Measurements from ENCODE around the gene TTC12. TPM values are rescaled to one million over a fixed set of nuclear protein-coding genes. Genes with fewer than 3 reads are reported as not detected.

TTC12 gene
- polyA plus RNA-seq, 4 donors: 32.5 to 45.5 (median 41.1) TPM

DNA sequence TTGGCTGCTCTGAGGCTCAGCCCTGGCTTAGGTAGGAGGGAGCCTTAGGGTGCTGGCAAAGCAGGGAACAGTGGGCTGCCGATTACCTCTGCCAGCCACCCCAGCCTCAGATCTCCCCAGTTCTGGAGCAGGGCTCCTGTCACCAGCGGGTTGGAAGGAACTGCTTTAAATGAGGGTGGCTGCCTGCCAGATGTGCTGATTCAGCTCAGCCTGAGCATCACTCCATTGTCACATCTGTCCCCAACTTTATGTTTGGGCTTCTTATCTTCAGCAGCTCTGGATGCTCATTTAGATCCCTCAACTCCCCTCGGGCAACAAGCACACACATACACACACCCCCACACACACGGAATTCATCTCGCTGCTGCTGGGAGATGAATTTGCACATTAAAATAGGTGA lies 56.3 kb downstream of the TTC12 start:
- no peak for DNase-seq (ENCODE audit: low read depth in 4 of 4, low spot score in 2 of 4)

DNA sequence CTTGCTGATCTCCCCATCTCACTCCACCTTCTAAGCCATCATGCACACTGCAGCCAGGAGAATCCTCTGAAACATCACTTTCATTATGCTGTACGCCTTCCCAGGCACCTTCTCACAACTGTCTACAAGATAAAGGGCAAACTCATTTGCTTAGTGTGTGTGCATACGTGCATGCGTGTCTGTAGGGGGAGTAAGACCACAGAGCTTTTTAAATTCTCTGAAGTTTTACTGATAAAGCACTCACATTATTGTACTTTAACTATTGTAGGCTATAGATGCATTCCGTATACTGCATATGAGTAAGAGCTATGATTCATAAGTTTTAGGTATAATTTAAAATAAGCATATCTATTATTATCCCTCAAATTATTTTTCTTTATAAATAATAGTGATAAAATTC lies 57.9 kb downstream of the TTC12 start:
- DNase-seq (ENCODE audit: low read depth in 4 of 4, low spot score in 2 of 4): no peak

- DNase-seq (ENCODE audit: low read depth in 4 of 4, low spot score in 2 of 4): no peak
Observed at GRCh38 chr11:113373306-113373705, 58.9 kb downstream of the TTC12 start.

GRCh38 chr11:113373981-113374560 lies 59.7 kb downstream of the TTC12 start:
- no peak for DNase-seq (ENCODE audit: low read depth in 4 of 4, low spot score in 2 of 4)

DNA sequence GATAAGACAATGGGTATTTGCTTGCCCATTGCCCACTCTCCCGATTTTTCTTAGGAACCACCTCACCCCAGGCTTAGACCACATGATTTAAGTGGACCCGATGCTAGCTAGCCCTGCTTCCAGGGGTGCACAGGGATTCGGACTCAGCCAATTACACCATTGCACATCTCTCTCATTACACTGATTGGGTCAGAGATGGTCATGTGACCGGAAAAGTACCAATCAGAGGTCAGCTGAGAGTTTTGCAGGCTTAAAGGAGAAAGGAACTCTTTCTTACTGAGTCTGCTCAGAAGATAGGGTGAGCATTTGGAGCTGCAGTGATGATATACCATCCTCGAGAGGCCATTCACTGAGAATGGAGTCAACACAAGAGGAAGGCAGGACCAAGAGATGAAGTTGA lies 61.0 kb downstream of the TTC12 start:
- DNase-seq (ENCODE audit: low read depth in 4 of 4, low spot score in 2 of 4): no peak

- DNase-seq (ENCODE audit: low read depth in 4 of 4, low spot score in 2 of 4): no peak
Observed at GRCh38 chr11:113376156-113376555, 61.8 kb downstream of the TTC12 start.

- no peak for DNase-seq (ENCODE audit: low read depth in 4 of 4, low spot score in 2 of 4)
Observed at GRCh38 chr11:113377681-113378412, 63.5 kb downstream of the TTC12 start.

DNA sequence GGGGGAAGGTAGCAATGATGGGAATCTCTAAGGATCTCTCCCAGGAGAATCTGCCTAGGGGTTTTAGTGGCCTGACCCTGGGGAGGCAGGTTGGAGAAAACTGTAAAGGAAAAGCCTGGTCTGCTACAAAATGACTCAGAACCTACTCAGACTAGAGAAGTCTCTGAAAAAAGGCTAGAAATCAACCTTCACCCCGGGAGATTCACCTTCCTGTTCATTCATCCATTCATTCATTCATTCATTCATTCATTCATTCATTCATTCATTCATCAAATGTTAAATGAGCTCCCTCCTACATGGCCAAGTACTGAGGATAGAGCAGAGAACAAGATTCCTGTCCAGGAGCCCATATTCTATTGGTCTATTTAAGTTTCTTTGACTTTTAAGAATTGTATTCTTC lies 64.3 kb downstream of the TTC12 start:
- DNase-seq (ENCODE audit: low read depth in 4 of 4, low spot score in 2 of 4): no peak

- DNase-seq (ENCODE audit: low read depth in 4 of 4, low spot score in 2 of 4): no peak
Observed at GRCh38 chr11:113382121-113382520, 67.7 kb downstream of the TTC12 start.

- no peak for DNase-seq (ENCODE audit: low read depth in 4 of 4, low spot score in 2 of 4)
Observed at GRCh38 chr11:113384551-113384950, 70.2 kb downstream of the TTC12 start.

DNA sequence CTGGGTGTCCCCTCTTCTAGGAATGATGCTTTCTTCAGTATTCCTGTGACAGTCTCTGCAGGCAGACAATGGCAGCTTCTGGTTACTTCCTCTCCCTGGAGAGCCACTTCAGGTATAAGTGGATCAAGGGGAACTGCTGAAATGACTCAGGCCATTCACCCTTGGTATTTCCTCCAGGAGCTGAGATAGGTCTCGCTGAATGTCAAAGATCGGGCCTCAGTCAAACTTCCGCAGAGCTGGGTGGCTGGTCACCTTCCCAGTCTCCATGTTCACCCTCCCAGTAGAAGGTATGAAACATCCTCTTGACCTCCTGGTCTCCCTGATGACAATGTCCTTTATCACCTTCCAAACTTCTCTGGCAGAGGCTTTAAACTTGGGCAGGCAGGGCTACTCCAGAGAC lies 71.4 kb downstream of the TTC12 start:
- no peak for DNase-seq (ENCODE audit: low read depth in 4 of 4, low spot score in 2 of 4)

GRCh38 chr11:113386866-113387265 lies 72.5 kb downstream of the TTC12 start:
- no peak for DNase-seq (ENCODE audit: low read depth in 4 of 4, low spot score in 2 of 4)

DNA sequence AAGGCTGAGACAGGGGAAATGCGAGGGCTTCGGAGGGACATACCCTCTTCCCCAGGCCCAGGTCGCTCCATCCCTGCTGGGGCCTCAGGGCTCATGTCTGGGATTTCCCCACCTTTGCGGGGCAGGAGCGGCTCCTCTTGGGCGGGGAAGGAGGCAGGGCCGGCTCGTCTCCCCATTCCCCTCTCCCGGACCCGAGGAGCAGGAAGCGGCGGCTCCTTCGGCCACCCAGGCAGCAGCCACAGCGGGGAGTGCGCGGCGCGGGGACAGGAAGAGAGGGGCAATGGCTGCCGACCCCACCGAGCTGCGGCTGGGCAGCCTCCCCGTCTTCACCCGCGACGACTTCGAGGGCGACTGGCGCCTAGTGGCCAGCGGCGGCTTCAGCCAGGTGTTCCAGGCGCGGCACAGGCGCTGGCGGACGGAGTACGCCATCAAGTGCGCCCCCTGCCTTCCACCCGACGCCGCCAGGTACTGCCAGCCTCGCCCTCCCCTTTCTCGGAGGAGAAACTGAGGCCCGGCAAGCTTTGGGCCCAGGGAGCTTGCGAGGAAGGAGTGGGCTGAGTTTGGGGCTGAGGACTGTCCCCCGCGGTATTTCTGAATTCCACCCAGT lies 73.3 kb downstream of the TTC12 start, which contains the start of gene ANKK1:
Gene ANKK1 (plus strand): TSS at position 175 of the 607 bp plus-strand sequence. CDS start 106 bp downstream, at position 281.
- peak in 1 of 4 donors; percentile 2 for DNase-seq (ENCODE audit: low read depth in 4 of 4, low spot score in 2 of 4)

DNA sequence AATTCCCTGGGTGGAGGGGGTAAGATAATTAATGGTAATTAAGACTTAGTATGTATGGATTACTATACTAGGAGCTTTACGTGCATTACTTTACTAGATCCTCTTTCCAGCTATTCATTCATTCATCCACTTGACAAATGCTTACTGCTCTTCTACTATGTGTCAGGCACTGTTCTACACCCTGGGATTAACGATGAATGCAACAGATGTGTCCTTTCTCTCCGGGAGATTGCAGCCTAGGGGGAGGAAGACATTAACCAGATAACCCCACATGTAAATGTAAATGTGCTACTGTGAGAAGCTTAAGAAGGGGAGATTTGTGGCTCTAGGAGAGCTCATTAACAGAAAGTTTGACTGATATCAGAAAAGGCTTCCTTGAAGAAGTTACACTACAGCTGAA lies 74.9 kb downstream of the TTC12 start:
- no peak for DNase-seq (ENCODE audit: low read depth in 4 of 4, low spot score in 2 of 4)

DNA sequence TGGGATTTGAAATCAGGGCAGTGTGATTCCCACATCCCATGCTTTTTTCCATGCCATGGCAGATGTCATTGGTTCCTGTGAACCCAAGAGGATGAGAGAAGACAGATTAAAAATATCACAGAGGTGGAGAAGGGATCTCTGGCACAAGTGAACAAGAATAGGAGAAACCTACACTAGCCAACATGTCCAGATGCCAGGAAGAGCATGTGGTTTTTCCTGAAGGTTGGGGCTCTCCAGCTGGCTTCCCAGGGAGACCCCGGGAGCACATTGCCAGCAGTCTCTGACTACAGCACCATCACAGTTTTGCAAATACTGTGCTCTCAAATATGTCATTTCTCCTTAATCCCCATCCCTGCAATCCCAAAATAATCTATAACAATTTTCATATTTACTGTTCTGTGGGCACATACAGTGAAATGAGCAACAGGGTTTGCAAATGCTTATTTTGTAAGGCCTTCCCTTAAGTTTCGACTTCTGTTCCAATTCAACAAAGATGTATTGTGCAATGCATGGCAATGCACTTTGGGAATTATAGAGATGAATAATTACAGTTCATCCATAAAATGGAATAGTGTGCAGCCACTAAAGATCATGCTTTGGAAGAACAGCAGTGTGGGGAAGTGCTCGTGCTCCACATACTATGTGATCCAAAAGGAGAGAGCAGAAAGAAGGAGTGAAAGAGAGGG lies 78.0 kb downstream of the TTC12 start:
- DNase-seq (ENCODE audit: low read depth in 4 of 4, low spot score in 2 of 4): no peak

DNA sequence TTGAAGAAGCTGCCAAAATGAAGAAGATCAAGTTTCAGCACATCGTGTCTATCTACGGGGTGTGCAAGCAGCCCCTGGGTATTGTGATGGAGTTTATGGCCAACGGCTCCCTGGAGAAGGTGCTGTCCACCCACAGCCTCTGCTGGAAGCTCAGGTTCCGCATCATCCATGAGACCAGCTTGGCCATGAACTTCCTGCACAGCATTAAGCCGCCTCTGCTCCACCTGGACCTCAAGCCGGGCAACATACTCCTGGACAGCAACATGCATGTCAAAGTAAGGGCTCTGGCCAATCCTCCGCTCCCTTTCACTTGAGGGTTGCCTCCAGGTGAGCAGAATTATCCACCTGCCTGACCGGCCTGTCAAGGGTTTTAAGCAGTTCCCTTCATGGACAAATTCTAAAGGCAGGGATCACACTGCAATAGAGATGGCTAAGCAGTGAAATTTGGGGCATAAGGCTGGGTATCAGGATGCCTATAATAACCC lies 79.2 kb downstream of the TTC12 start:
- DNase-seq (ENCODE audit: low read depth in 4 of 4, low spot score in 2 of 4): no peak

DNA sequence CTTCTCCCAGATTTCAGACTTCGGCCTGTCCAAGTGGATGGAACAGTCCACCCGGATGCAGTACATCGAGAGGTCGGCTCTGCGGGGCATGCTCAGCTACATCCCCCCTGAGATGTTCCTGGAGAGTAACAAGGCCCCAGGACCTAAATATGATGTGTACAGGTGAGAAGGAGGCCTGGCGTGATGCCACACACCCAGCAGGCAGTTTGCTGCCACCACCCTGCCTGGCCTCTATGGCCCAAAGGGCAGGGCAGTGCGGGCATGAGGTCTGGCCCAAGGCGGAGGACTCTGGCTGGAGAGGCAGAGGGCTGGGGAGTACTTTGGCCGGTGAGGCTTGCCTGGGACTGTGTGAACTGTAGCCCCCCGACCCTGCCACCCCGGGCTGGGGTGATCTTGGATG lies 80.5 kb downstream of the TTC12 start:
- DNase-seq (ENCODE audit: low read depth in 4 of 4, low spot score in 2 of 4): no peak

DNA sequence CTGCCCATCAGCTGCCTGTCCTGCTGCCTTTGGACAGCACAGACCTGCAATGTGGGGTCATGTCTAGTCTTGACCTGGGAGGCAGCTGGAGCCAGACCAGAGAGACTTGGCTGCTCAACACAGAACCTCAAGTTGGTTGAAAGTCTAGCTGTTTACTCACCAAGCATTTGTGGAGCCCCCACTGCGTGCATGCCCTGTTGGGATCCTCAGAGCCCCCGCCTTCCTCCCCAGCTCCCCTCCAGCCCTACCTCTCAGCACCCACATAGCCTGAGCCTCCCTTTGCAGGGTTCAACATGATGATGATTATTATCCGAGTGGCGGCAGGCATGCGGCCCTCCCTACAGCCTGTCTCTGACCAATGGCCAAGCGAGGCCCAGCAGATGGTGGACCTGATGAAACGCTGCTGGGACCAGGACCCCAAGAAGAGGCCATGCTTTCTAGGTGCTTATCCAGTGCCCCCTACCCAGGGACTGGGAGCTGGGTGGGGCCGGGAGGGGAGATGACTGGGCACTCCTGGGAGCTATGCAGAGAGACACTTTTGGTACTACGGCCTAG lies 81.5 kb downstream of the TTC12 start:
- DNase-seq (ENCODE audit: low read depth in 4 of 4, low spot score in 2 of 4): no peak

GRCh38 chr11:113396690-113397089 lies 82.3 kb downstream of the TTC12 start:
- no peak for DNase-seq (ENCODE audit: low read depth in 4 of 4, low spot score in 2 of 4)

- DNase-seq (ENCODE audit: low read depth in 4 of 4, low spot score in 2 of 4): no peak
Observed at GRCh38 chr11:113397212-113397611, 82.8 kb downstream of the TTC12 start.

DNA sequence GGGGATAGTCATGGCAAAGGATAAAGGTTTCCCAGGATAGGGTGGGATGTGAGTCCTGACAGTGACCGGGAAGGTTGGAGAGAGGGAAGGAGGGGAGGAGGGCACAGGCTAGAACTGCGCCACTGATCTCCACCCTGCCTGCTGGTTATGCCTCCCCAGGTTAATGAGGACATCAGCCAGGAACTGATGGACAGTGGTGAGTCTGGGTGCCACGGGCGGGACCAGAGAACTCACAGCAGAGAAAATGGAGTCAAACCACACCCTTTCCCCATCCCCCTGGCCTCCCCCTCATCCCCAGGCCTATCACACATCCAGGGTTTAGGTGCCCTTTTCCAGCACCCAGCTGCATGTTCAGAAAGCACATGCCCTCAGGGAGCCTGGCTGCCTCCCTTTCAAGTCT lies 83.4 kb downstream of the TTC12 start:
- no peak for DNase-seq (ENCODE audit: low read depth in 4 of 4, low spot score in 2 of 4)
